ENCODE results near the gene GMDS. TPM values are rescaled to one million over a fixed set of nuclear protein-coding genes. Genes with fewer than 3 reads are reported as not detected.

The GMDS gene
- total and polyA plus RNA-seq, 2 donors (not counting 1 experiment from before 2014, with no cell fraction given), result 11.5 to 16.4 TPM

DNA sequence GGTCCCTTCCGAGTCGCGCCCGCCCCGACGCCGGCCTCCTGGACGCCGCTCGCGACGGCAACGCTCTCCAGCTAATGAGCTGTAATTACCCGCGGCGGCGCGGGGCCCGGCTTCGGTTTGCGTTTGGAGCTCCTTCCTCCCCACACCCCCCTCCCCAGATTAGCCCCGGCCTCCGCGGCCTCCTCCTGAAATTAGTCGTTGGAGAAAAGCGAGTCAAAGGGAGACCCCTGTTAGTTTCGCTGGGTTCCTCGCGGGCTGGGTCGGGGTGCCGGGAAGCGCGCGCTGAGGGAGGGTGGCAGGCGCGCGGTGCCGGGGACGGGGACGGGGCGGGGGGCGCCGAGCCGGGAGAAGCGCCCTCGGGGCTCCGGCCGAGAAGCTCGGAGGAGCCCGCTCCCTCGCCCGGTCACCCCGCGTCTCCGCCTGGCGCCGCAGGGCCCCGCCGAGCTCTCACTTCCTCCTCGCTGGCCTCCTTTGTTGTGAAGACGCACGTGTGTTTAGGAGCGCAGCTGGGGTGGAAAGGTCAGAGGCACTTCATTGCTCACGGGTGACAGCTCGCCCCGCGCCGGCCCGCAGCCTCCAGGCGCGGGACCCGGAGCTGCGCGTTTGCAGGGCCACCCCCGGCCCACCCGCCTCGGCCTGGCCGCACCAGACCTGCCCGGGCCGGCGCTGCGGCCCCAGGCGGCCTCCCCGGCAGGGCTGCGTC lies 630.8 kb downstream of the GMDS start:
- Mint-ChIP-seq H3K27me3 (peaks cover 52% of the 10 kb centered on the region), H3K4me1 (peaks cover 17% of the 10 kb centered on the region), H3K9me3 (ENCODE audit: insufficient read depth) (no peaks in the 10 kb centered on the region), H3K4me3 (no peak overlapping the region), H3K27ac (no peak overlapping the region)
- Histone ChIP-seq H3K4me2 (replicated peaks; ENCODE audit: low read depth, low read length, poor library complexity, severe bottlenecking) (peak overlapping the region; percentile 74), H3K9ac (ENCODE audit: low read length) (peak overlapping the region; percentile 2), H3K27ac (ENCODE audit: low read length in 2 of 2) (no peak overlapping the region), H3K4me3 (ENCODE audit: control extremely low read depth in 1 of 5, extremely low read depth in 1 of 5, insufficient read depth in 1 of 5, low read depth in 2 of 5, low read length in 4 of 5) (peak overlapping the region in 1 of 5 experiments; percentile 26), H3K27me3 (replicated peaks in 1 of 4; ENCODE audit: control extremely low read depth in 1 of 4, control insufficient read depth in 3 of 4, insufficient read depth in 4 of 4, low read length in 3 of 4) (peaks cover 0 to 73% (median 53%) of the 10 kb centered on the region in 4 experiments), H3K79me2 (ENCODE audit: control insufficient read depth, insufficient read depth, low read length) (no peaks in the 10 kb centered on the region), H4K20me1 (ENCODE audit: control insufficient read depth, insufficient read depth, low read length, poor library complexity, severe bottlenecking) (peaks cover 7% of the 10 kb centered on the region), H3K36me3 (replicated peaks in 1 of 2; ENCODE audit: control extremely low read depth in 1 of 2, control insufficient read depth in 1 of 2, extremely low read depth in 1 of 2, insufficient read depth in 2 of 2, low read length in 1 of 2) (no peaks in the 10 kb centered on the region), H3K4me1 (ENCODE audit: control insufficient read depth in 2 of 2, insufficient read depth in 2 of 2, low read length in 2 of 2) (peaks cover 33 to 39% of the 10 kb centered on the region in 2 donors), H2AFZ (ENCODE audit: insufficient read depth, low read depth, low read length, poor library complexity, severe bottlenecking) (peak overlapping the region; percentile 9), H3K9me3 (ENCODE audit: control extremely low read depth in 1 of 3, control insufficient read depth in 2 of 3, insufficient read depth in 1 of 3, low read length in 2 of 3) (peaks cover 0 to 36% (median 7%) of the 10 kb centered on the region in 3 donors)
- ChIA-PET CTCF (interaction anchor here (1.5 to 1.7 kb wide), 2 partner anchors 489 to 739 kb away, joined by 7 to 9 read pairs; no protein-coding TSS in a partner anchor), POLR2A (no interaction called here)
- WGBS (ENCODE audit: insufficient coverage), result 8% methylated on average over 74 of the region's 85 CpGs
- intact Hi-C loops (cut with micrococcal nuclease), result loop anchor here (5.0 kb wide), 1 partner anchor 227 kb away; the partner anchor contains the start of gene FOXF2
- TF ChIP-seq EZH2 (IDR thresholded peaks at IDR 0.05; ENCODE audit: borderline replicate concordance, insufficient read depth, low read depth, low read length, poor library complexity, severe bottlenecking), result no peak
- TF ChIP-seq, protein P1, sequence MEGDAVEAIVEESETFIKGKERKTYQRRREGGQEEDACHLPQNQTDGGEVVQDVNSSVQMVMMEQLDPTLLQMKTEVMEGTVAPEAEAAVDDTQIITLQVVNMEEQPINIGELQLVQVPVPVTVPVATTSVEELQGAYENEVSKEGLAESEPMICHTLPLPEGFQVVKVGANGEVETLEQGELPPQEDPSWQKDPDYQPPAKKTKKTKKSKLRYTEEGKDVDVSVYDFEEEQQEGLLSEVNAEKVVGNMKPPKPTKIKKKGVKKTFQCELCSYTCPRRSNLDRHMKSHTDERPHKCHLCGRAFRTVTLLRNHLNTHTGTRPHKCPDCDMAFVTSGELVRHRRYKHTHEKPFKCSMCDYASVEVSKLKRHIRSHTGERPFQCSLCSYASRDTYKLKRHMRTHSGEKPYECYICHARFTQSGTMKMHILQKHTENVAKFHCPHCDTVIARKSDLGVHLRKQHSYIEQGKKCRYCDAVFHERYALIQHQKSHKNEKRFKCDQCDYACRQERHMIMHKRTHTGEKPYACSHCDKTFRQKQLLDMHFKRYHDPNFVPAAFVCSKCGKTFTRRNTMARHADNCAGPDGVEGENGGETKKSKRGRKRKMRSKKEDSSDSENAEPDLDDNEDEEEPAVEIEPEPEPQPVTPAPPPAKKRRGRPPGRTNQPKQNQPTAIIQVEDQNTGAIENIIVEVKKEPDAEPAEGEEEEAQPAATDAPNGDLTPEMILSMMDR (IDR thresholded peaks at IDR 0.05), result no peak
- ATAC-seq (ENCODE audit: low read depth) (peak; percentile 71), DNase-seq (peak; percentile 76)
